ENCODE results near the gene LAMA2. TPM values are rescaled to one million over a fixed set of nuclear protein-coding genes. Genes with fewer than 3 reads are reported as not detected.

Gene LAMA2
- total RNA-seq, 2 donors from 2014 or later = 111 to 217 TPM

GRCh38 chr6:129381885-129382284 lies 498.9 kb downstream of the LAMA2 start:
- TF ChIP-seq CTCF (IDR thresholded peaks at IDR 0.05) = no peak
- Histone ChIP-seq H3K4me1 (ENCODE audit: control insufficient read depth in 1 of 2, low read depth in 2 of 2) (no peaks in the 10 kb centered on the region), H3K27me3 (replicated peaks; ENCODE audit: insufficient read depth) (no peaks in the 10 kb centered on the region), H3K9me3 (no peaks in the 10 kb centered on the region), H3K36me3 (no peaks in the 10 kb centered on the region), H3K4me3 (no peak overlapping the region), H3K27ac (no peak overlapping the region)
- ATAC-seq (ENCODE audit: insufficient number of reproducible peaks, low FRiP score, low read depth) (no peak), DNase-seq (ENCODE audit: low spot score) (no peak)

DNA sequence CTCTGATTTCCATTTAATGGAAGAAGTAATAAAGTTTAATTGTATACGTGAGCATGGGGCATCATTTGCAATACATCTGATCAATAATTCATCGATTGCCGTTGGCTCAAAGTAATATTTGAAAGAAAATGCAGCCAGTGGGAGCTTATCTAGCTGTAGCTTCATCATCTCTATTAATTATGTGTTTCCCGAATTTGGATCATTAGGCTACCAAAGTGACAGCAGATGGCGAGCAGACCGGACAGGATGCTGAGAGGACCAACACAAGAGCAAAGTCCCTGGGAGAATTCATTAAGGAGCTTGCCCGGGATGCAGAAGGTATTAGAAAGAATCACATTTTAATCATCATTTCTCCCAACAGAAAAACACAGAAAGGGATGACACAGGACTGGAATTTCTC lies 500.0 kb downstream of the LAMA2 start:
- no peak overlapping the region for H3K27ac ChIP-seq
- H3K4me1 ChIP-seq (ENCODE audit: control insufficient read depth in 1 of 2, low read depth in 2 of 2) = no peaks in the 10 kb centered on the region
- H3K27me3 ChIP-seq (replicated peaks; ENCODE audit: insufficient read depth) = no peaks in the 10 kb centered on the region
- no peak for DNase-seq (ENCODE audit: low spot score)
- no peak for ATAC-seq (ENCODE audit: insufficient number of reproducible peaks, low FRiP score, low read depth)
- no peaks in the 10 kb centered on the region for H3K9me3 ChIP-seq
- no peaks in the 10 kb centered on the region for H3K36me3 ChIP-seq
- no peak for TF ChIP-seq CTCF (IDR thresholded peaks at IDR 0.05)
- no peak overlapping the region for H3K4me3 ChIP-seq

DNA sequence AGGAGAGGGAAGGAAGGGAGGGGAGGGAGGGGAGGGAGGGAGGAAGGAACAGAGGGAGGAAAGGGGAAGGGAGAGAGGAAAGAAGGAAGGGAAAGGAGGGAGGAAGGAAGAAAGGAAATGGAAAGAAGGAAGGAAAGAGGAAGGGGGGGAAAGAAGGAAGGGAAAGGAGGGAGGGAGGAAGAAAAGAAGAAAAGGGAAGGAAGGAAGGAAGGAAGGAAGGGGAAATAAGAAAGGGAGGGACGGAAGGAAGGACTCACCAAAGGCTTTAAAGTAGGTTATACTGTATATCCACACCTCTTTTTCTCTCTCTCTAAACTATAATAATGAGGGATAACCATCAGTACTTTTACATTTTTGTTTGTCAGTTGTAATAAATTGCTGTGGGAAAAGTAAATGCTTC lies 502.2 kb downstream of the LAMA2 start:
- TF ChIP-seq CTCF (IDR thresholded peaks at IDR 0.05) = no peak
- Histone ChIP-seq H3K4me1 (ENCODE audit: control insufficient read depth in 1 of 2, low read depth in 2 of 2) (no peaks in the 10 kb centered on the region), H3K9me3 (no peaks in the 10 kb centered on the region), H3K27ac (no peak overlapping the region), H3K36me3 (no peaks in the 10 kb centered on the region), H3K4me3 (no peak overlapping the region), H3K27me3 (replicated peaks; ENCODE audit: insufficient read depth) (no peaks in the 10 kb centered on the region)
- no peak for DNase-seq (ENCODE audit: low spot score)
- ATAC-seq (ENCODE audit: insufficient number of reproducible peaks, low FRiP score, low read depth) = no peak

DNA sequence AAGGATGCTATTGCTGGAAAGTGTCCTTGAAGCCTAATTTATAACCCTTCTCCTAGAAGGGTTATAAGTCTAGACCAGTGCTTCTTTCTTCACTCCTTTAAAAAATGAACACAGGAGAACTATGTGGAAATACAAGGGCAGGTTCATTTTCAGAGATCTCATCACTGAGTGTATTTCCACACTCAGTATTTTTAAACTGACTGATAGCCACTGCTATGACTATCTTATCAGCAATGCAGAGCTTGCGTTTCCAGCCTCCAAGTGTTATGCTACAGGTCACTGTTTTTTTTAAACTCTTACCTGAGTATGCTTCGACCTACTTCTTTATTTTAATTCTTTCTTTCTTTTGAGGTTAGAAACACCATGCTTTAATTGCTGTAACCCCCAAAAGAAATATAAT lies 508.0 kb downstream of the LAMA2 start:
- TF ChIP-seq CTCF (IDR thresholded peaks at IDR 0.05) = no peak
- no peak overlapping the region for H3K4me3 ChIP-seq
- no peaks in the 10 kb centered on the region for H3K9me3 ChIP-seq
- no peaks in the 10 kb centered on the region for H3K36me3 ChIP-seq
- no peaks in the 10 kb centered on the region for H3K4me1 ChIP-seq (ENCODE audit: control insufficient read depth in 1 of 2, low read depth in 2 of 2)
- DNase-seq (ENCODE audit: low spot score) (no peak), ATAC-seq (ENCODE audit: insufficient number of reproducible peaks, low FRiP score, low read depth) (no peak)
- H3K27me3 ChIP-seq (replicated peaks; ENCODE audit: insufficient read depth) = no peaks in the 10 kb centered on the region
- no peak overlapping the region for H3K27ac ChIP-seq

DNA sequence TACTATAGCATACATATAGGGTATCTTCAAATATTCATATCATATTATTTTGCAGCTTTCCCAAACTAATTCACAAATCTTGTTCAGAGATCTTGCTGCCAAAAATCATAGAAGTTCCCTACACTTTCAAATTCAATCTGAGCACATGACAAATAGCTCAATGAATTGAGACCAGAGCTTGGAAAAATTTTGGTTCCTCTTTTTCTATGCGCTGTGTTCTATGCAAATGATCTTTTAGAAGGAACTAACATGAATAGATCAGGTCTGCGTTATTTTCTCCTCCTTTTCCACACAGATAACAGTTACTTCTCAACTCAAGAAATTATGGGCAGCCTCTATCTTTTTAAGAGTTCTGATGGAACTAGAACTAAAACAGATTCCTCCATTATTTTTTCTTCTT lies 510.7 kb downstream of the LAMA2 start:
- ATAC-seq (ENCODE audit: insufficient number of reproducible peaks, low FRiP score, low read depth) = no peak
- no peak overlapping the region for H3K27ac ChIP-seq
- no peak for DNase-seq (ENCODE audit: low spot score)
- H3K4me3 ChIP-seq = no peak overlapping the region
- H3K36me3 ChIP-seq = no peaks in the 10 kb centered on the region
- no peaks in the 10 kb centered on the region for H3K27me3 ChIP-seq (replicated peaks; ENCODE audit: insufficient read depth)
- H3K9me3 ChIP-seq = no peaks in the 10 kb centered on the region
- TF ChIP-seq CTCF (IDR thresholded peaks at IDR 0.05) = no peak
- no peaks in the 10 kb centered on the region for H3K4me1 ChIP-seq (ENCODE audit: control insufficient read depth in 1 of 2, low read depth in 2 of 2)
